HepG2 (cell line): ENCODE data around the gene PIEZO1. TPM values are rescaled to one million over a fixed set of nuclear protein-coding genes. Genes with fewer than 3 reads are reported as not detected.
A peak's percentile ranks its signal among the peaks of the same experiment; 100 is the strongest.

ENCODE experiments used
- ATF5 ChIP-seq: sonication (generic); formaldehyde crosslinking; IDR thresholded peaks from 2 replicates; pipeline ENCODE4 v1.4.0; 2020; ENCODE audit warnings: mild to moderate bottlenecking, low read depth, missing genetic modification reagents
- CBX1 ChIP-seq: IDR thresholded peaks from one replicate; pipeline ENCODE4 v1.6.1; 2016; ENCODE audit warnings: antibody characterized with exemption, low read depth
- FOSL1 ChIP-seq: sonication (generic); formaldehyde crosslinking; IDR thresholded peaks from 2 replicates; pipeline ENCODE4 v1.9.0; 2021; ENCODE audit warnings: missing genetic modification reagents, borderline replicate concordance
- FOXA3 ChIP-seq: IDR thresholded peaks from 2 replicates; pipeline ENCODE4 v1.6.1; 2016; ENCODE audit warnings: missing genetic modification reagents, missing compliant biosample characterization
- FOXO1 ChIP-seq: sonication (generic); formaldehyde crosslinking; IDR thresholded peaks from 2 replicates; pipeline ENCODE4 v1.4.0; 2020; ENCODE audit warnings: missing genetic modification reagents
- MBNL3 ChIP-seq: fragments of 250-450 bp; sonication (Bioruptor Pico); conservative IDR thresholded peaks from 2 replicates; pipeline ENCODE4 v1.8.0; 2022; ENCODE audit warnings: mild to moderate bottlenecking, inconsistent platforms
- PRDM10 ChIP-seq: sonication (generic); formaldehyde crosslinking; IDR thresholded peaks from 2 replicates; pipeline ENCODE4 v1.4.0; 2020; ENCODE audit warnings: low read depth, missing genetic modification reagents
- PRMT3 ChIP-seq: sonication (generic); formaldehyde crosslinking; IDR thresholded peaks from 2 replicates; pipeline ENCODE4 v1.8.1; 2022; ENCODE audit warnings: low read depth, mild to moderate bottlenecking, moderate library complexity, missing genetic modification reagents, borderline replicate concordance
- SNAPC5 ChIP-seq: sonication (generic); formaldehyde crosslinking; IDR thresholded peaks from 2 replicates; pipeline ENCODE4 v1.8.1; 2023; ENCODE audit warnings: mild to moderate bottlenecking, missing genetic modification reagents, borderline replicate concordance
- ZNF121 ChIP-seq: sonication (generic); formaldehyde crosslinking; IDR thresholded peaks from 2 replicates; pipeline ENCODE4 v1.5.0; 2020; ENCODE audit warnings: mild to moderate bottlenecking, missing genetic modification reagents
- ZNF232 ChIP-seq: sonication (generic); formaldehyde crosslinking; IDR thresholded peaks from 2 replicates; pipeline ENCODE4 v1.4.0; 2020; ENCODE audit warnings: missing genetic modification reagents, borderline replicate concordance
- ZNF296 ChIP-seq: sonication (generic); formaldehyde crosslinking; conservative IDR thresholded peaks from 2 replicates; pipeline ENCODE4 v1.5.0; 2020; ENCODE audit warnings: mild to moderate bottlenecking, missing genetic modification reagents
- ZNF546 ChIP-seq: sonication (generic); formaldehyde crosslinking; conservative IDR thresholded peaks from 2 replicates; pipeline ENCODE4 v1.8.1; 2023; ENCODE audit warnings: mild to moderate bottlenecking, missing genetic modification reagents
- ZNF589 ChIP-seq: sonication (generic); formaldehyde crosslinking; conservative IDR thresholded peaks from 2 replicates; pipeline ENCODE4 v1.8.0; 2022; ENCODE audit warnings: mild to moderate bottlenecking, moderate library complexity, missing genetic modification reagents
- ZNF781 ChIP-seq: sonication (generic); formaldehyde crosslinking; IDR thresholded peaks from 2 replicates; pipeline ENCODE4 v1.5.1; 2020; ENCODE audit warnings: borderline replicate concordance, mild to moderate bottlenecking, missing genetic modification reagents; ENCODE audit errors: not compliant biosample characterization
- polyA plus RNA-seq, 8 experiments: library from polyadenylated mRNA; depleted of rRNA in 3 of 8; stranded (reverse) in 7 of 8; unstranded in 1 of 8; fragments of >200 nt; fragmentation: Illumina TruSeq in 4 of 8; extraction: Trizol in 4 of 8; gene quantifications; 2 replicates each; pipeline versions ENCODE4 v1.2.1 to v1.2.3, GENCODE V29; 2011 to 2016; ENCODE audit warnings: low read depth in 4 of 8, missing spikeins in 1 of 8, mixed read lengths in 1 of 8; ENCODE audit not compliant: insufficient read depth in 1 of 8
- total RNA-seq, 5 experiments: library from RNA; depleted of rRNA; stranded (reverse); fragments of >200 nt; fragmentation: Illumina TruSeq; extraction: Trizol; gene quantifications; 2 replicates each; pipeline ENCODE4 v1.2.3, GENCODE V29; 2016; ENCODE audit warnings: low read depth in 1 of 5
- TF ChIP-seq, protein P1 (sequence below): IDR thresholded peaks from 2 replicates; pipeline ENCODE4 v1.6.1; 2016; ENCODE audit warnings: low read depth
- TF ChIP-seq, protein P2 (sequence below): sonication (generic); formaldehyde crosslinking; IDR thresholded peaks from 2 replicates; pipeline ENCODE4 v1.8.0; 2022; ENCODE audit warnings: low read depth, missing genetic modification reagents
- TF ChIP-seq, protein P3 (sequence below): sonication (generic); formaldehyde crosslinking; IDR thresholded peaks from 2 replicates; pipeline ENCODE4 v1.4.0; 2020; ENCODE audit warnings: mild to moderate bottlenecking, missing genetic modification reagents

Gene PIEZO1
- total and polyA plus RNA-seq, 2 of the 13 experiments (the other 11 are each of a cell fraction or from before 2014, with no cell fraction given): 67.9 to 85.0 TPM

- TF ChIP-seq ATF5 (CRISPR knock-in tag) (0 out of 2 replicates have a peak, but pooled peaks have one; percentile 82), PRMT3 (CRISPR knock-in tag) (no peak), FOXA3 (CRISPR knock-in tag) (peak; percentile 33; the same call in 1 of the 2 replicates), ZNF589 (no peak), ZNF546 (CRISPR knock-in tag) (0 out of 2 replicates have a peak, but pooled peaks have one; percentile 54), PRDM10 (CRISPR knock-in tag) (peak; percentile 96), ZNF296 (CRISPR knock-in tag) (no peak), FOXO1 (CRISPR knock-in tag) (peak; percentile 30; the same call in 1 of the 2 replicates), ZNF232 (CRISPR knock-in tag) (no peak), FOSL1 (no peak), ZNF121 (CRISPR knock-in tag) (peak; percentile 69), SNAPC5 (no peak), MBNL3 (CRISPR knock-in tag) (no peak), CBX1 (no peak), ZNF781 (CRISPR knock-in tag) (no peak)
- TF ChIP-seq, protein P1, sequence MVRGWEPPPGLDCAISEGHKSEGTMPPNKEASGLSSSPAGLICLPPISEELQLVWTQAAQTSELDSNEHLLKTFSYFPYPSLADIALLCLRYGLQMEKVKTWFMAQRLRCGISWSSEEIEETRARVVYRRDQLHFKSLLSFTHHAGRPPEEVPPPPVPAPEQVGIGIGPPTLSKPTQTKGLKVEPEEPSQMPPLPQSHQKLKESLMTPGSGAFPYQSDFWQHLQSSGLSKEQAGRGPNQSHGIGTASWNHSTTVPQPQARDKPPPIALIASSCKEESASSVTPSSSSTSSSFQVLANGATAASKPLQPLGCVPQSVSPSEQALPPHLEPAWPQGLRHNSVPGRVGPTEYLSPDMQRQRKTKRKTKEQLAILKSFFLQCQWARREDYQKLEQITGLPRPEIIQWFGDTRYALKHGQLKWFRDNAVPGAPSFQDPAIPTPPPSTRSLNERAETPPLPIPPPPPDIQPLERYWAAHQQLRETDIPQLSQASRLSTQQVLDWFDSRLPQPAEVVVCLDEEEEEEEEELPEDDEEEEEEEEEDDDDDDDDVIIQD (CRISPR knock-in tag): no peak
- TF ChIP-seq, protein P2, sequence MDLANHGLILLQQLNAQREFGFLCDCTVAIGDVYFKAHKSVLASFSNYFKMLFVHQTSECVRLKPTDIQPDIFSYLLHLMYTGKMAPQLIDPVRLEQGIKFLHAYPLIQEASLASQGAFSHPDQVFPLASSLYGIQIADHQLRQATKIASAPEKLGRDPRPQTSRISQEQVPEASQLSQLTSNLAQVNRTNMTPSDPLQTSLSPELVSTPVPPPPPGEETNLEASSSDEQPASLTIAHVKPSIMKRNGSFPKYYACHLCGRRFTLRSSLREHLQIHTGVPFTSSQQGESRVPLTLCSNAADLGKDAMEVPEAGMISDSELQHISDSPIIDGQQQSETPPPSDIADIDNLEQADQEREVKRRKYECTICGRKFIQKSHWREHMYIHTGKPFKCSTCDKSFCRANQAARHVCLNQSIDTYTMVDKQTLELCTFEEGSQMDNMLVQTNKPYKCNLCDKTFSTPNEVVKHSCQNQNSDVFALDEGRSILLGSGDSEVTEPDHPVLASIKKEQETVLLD: no peak
- TF ChIP-seq, protein P3, sequence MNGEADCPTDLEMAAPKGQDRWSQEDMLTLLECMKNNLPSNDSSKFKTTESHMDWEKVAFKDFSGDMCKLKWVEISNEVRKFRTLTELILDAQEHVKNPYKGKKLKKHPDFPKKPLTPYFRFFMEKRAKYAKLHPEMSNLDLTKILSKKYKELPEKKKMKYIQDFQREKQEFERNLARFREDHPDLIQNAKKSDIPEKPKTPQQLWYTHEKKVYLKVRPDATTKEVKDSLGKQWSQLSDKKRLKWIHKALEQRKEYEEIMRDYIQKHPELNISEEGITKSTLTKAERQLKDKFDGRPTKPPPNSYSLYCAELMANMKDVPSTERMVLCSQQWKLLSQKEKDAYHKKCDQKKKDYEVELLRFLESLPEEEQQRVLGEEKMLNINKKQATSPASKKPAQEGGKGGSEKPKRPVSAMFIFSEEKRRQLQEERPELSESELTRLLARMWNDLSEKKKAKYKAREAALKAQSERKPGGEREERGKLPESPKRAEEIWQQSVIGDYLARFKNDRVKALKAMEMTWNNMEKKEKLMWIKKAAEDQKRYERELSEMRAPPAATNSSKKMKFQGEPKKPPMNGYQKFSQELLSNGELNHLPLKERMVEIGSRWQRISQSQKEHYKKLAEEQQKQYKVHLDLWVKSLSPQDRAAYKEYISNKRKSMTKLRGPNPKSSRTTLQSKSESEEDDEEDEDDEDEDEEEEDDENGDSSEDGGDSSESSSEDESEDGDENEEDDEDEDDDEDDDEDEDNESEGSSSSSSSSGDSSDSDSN (CRISPR knock-in tag): peak; percentile 85
Measured at GRCh38 chr16:88804552-88805339, 19.7 kb upstream of the PIEZO1 start (continued).
